Stomach (tissue), 9 donors: ENCODE data around the gene TNFRSF1B. TPM values are rescaled to one million over a fixed set of nuclear protein-coding genes. Genes with fewer than 3 reads are reported as not detected.

Experiments used
- DNase-seq, 2 donors: peaks; one replicate each; pipeline versions ENCODE4 v3.0.0 to v3.0.0-alpha.2; 2013 to 2019
- H3K27ac ChIP-seq, 5 donors: fragments of 200-600 bp in 4 of 5; sonication (generic) in 4 of 5; one replicate each; pipeline ENCODE4 v1.5.1; 2013 to 2019; ENCODE audit warnings: mild to moderate bottlenecking in 1 of 5, moderate library complexity in 1 of 5
- H3K27me3 ChIP-seq, 3 donors: fragments of 200-600 bp; sonication (generic); one replicate each; pipeline ENCODE4 v1.5.1; 2017 to 2019; ENCODE audit warnings: mixed run types in 1 of 3
- H3K36me3 ChIP-seq, 4 donors: fragments of 200-600 bp; sonication (generic); 1 replicate in 3 of 4; 2 replicates in 1 of 4; pipeline ENCODE4 v1.5.1; 2016 to 2019
- H3K4me1 ChIP-seq, 4 donors: fragments of 200-600 bp; sonication (generic); one replicate each; pipeline ENCODE4 v1.5.1; 2016 to 2019
- H3K4me3 ChIP-seq, 4 donors: fragments of 200-600 bp; sonication (generic) in 3 of 4; one replicate each; pipeline ENCODE4 v1.5.1; 2016 to 2019; ENCODE audit warnings: mild to moderate bottlenecking in 1 of 4
- H3K9me3 ChIP-seq, 4 donors: fragments of 200-600 bp; sonication (generic); one replicate each; pipeline ENCODE4 v1.5.1; 2016 to 2019
- EP300 ChIP-seq: sonication (generic); formaldehyde crosslinking; IDR thresholded peaks from one replicate; pipeline ENCODE4 v1.6.1; 2017; ENCODE audit warnings: antibody characterized with exemption
- POLR2A ChIP-seq, 4 donors: fragments of 450-650 bp; IDR thresholded peaks; one replicate each; pipeline ENCODE4 v1.6.1; 2016; ENCODE audit warnings: antibody characterized with exemption in 4 of 4, control low read depth in 2 of 4, mild to moderate bottlenecking in 1 of 4, moderate library complexity in 1 of 4
- POLR2AphosphoS5 ChIP-seq, 3 donors: sonication (generic); formaldehyde crosslinking; IDR thresholded peaks; one replicate each; pipeline ENCODE4 v1.6.1; 2016; ENCODE audit warnings: antibody characterized with exemption in 3 of 3
- WGBS, 5 donors: extraction: QIAGEN DNeasy Blood & Tissue Kit in 3 of 5; methylation state at CpG; one replicate each; pipeline versions ENCODE4 v1.1.5 to v1.1.7; 2013 to 2018; 5-methylcytosine and 5-hydroxymethylcytosine counted together
- intact Hi-C: fragments of 100-400 bp; cut with DNase I; formaldehyde crosslinking; loops from one replicate; pipeline ENCODE4 v1.15.1; 2023; ENCODE audit warnings: low total_unique reads
- polyA plus RNA-seq, 3 donors: library from polyadenylated mRNA; stranded (reverse); fragments of 200-250 nt; gene quantifications; one replicate each; pipeline ENCODE4 v1.2.3, GENCODE V29; 2013
- total RNA-seq, 5 donors: library from RNA; depleted of rRNA; stranded (reverse); fragments of >200 nt; gene quantifications; one replicate each; pipeline versions ENCODE4 v1.1.0 to v1.2.3, GENCODE V29; 2014 to 2016
- TF ChIP-seq, protein P1 (sequence below), 7 experiments: fragments of 450-650 bp in 4 of 7; fragments of 200-600 bp in 3 of 7; sonication (generic) in 3 of 7; IDR thresholded peaks; one replicate each; pipeline ENCODE4 v1.5.1; 2016 to 2019; ENCODE audit warnings: antibody characterized with exemption in 7 of 7, control low read depth in 2 of 7, mild to moderate bottlenecking in 1 of 7
- donor health status: healthy with polysubstance abuse.
- donor health status: Bipolar disorder and iron deficiency.
- donor health status: healthy.

The TNFRSF1B gene
- total and polyA plus RNA-seq, 8 donors, result 5.4 to 24.3 (median 11.5) TPM

DNA sequence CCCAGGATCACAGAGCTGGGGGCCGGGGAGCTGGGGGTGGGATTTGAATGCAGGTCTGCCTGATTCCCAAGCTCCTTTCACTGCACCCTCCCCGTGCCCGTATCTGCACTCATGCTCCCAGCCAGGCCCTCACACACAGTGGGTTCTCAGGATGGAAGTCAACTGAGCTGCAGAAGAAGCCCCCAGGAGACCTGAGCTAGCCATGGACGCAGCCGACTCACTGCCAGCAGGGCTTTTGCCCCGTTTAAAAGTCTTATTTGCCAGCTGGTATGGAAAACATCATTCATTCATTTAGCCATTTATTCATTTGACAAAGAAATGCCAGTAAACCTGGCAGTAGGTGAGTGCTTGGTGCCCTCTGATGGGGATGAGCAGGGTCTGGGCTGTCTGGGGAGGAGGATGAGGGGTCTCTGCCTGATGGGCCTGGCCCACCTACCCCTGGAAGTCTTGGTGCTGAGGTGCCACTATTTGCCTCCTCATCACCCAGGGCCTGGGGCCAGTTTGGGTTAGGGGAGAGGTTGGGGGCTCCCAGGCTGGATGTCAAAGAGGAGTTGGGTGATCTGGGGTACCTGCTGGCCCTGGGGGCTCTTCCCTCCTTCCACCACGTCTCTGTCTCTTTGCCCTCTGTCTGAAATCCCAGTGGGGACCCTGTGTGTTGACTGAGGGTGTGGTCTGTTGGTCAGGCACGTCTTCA is 2.8 kb downstream of the TNFRSF1B start:
- Histone ChIP-seq H3K27ac (peak overlapping the region; percentile 6 to 93 (median 88)), H3K4me3 (peak overlapping the region in 2 of 4 donors; percentile 71 to 80), H3K27me3 (peaks cover 0 to 7% (median 0%) of the 10 kb centered on the region in 3 donors), H3K9me3 (no peaks in the 10 kb centered on the region), H3K36me3 (peaks cover 0 to 5% (median 0%) of the 10 kb centered on the region in 4 donors), H3K4me1 (peaks cover 21 to 83% (median 66%) of the 10 kb centered on the region in 4 donors)
- DNase-seq, result no peak
- WGBS, 5 donors, result 69 to 86% (median 77%) methylated on average over 5 to 8 of the region's 8 CpGs
- intact Hi-C loops, result no loop called here
- TF ChIP-seq POLR2AphosphoS5 (IDR thresholded peaks at IDR 0.05) (no peak), POLR2A (IDR thresholded peaks at IDR 0.05) (no peak), EP300 (no peak)
- TF ChIP-seq, protein P1, sequence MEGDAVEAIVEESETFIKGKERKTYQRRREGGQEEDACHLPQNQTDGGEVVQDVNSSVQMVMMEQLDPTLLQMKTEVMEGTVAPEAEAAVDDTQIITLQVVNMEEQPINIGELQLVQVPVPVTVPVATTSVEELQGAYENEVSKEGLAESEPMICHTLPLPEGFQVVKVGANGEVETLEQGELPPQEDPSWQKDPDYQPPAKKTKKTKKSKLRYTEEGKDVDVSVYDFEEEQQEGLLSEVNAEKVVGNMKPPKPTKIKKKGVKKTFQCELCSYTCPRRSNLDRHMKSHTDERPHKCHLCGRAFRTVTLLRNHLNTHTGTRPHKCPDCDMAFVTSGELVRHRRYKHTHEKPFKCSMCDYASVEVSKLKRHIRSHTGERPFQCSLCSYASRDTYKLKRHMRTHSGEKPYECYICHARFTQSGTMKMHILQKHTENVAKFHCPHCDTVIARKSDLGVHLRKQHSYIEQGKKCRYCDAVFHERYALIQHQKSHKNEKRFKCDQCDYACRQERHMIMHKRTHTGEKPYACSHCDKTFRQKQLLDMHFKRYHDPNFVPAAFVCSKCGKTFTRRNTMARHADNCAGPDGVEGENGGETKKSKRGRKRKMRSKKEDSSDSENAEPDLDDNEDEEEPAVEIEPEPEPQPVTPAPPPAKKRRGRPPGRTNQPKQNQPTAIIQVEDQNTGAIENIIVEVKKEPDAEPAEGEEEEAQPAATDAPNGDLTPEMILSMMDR (IDR thresholded peaks at IDR 0.05), result no peak

DNA sequence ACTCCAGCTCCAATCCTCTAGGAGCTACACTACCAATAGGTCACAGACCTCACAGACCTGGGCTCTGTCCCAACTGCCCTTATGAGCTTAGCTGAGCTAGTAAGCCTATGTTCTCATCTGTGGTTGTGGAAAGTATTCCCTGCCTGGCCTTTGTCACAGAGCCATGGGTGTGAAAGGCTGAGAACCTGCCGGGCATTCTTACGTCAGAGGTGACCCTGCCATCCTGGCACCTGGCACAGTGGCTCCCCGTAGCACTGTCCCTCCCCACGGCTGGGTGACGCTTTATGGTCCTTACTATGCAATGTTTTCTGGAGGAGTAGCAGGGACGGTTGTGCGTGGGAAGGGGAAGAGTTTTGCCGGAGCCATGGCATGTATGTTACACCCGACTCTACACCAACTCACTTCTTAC is 3.5 kb downstream of the TNFRSF1B start:
- Histone ChIP-seq H3K4me3 (peak overlapping the region in 1 of 4 donors; percentile 80), H3K27me3 (peaks cover 0 to 7% (median 0%) of the 10 kb centered on the region in 3 donors), H3K36me3 (peaks cover 0 to 5% (median 0%) of the 10 kb centered on the region in 4 donors), H3K27ac (peak overlapping the region; percentile 6 to 93 (median 85)), H3K4me1 (peaks cover 28 to 86% (median 71%) of the 10 kb centered on the region in 4 donors), H3K9me3 (no peaks in the 10 kb centered on the region)
- DNase-seq, result peak in 1 of 2 donors; percentile 72
- intact Hi-C loops, result no loop called here
- WGBS, 5 donors, result 49 to 66% (median 64%) methylated on average over 9 of the region's 9 CpGs
- peak in 2 of 3 donors; percentile 20 to 53 for TF ChIP-seq POLR2AphosphoS5 (IDR thresholded peaks at IDR 0.05)
- TF ChIP-seq, protein P1 (IDR thresholded peaks at IDR 0.05), result no peak

DNA sequence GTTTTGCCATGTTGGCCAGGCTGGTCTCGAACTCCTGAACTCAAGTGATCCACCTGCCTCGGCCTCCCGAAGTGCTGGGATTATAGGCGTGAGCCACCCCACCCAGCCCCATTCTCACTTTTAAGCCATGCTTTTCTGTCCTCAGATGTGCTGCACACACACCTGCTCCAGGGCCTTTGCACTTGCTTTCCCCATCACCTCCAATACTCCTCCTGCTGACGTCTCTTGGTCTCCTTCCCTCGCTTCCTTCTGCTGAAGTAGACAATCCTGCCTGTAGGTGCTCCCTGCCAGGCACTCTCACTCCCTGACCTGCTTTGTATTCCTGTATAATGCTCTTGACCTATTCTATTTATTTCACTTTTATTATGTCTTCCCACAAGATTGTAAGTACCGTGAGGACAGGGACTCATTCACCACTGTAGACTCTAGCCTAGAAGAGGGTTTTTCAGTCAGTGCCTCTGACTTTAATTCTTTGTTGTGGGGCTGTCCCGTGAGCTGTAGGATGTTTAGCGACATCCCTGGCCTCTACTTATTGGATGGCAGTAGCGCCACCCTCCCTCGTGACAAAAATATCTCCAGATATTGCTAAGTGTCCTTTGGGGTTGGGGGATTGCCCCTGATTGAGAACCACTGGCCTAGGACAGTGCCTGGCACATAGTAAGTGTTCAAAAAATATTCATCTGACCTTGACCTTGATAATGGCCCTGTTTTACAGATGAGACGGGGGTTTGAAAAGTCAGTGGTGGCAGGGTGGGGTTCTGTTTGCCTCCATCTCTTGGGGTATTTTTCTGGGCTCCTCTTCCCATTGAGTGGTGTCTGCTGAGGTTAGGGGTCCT is 4.6 kb downstream of the TNFRSF1B start:
- DNase-seq, result no peak
- Histone ChIP-seq H3K36me3 (peaks cover 0 to 5% (median 0%) of the 10 kb centered on the region in 4 donors), H3K4me1 (peaks cover 30 to 89% (median 71%) of the 10 kb centered on the region in 4 donors), H3K9me3 (no peaks in the 10 kb centered on the region), H3K4me3 (no peak overlapping the region), H3K27me3 (peaks cover 0 to 7% (median 0%) of the 10 kb centered on the region in 3 donors), H3K27ac (peak overlapping the region in 4 of 5 donors; percentile 73 to 93 (median 82))
- 88 to 92% (median 89%) methylated on average over 12 of the region's 12 CpGs for WGBS, 5 donors
- TF ChIP-seq, protein P1 (IDR thresholded peaks at IDR 0.05), result no peak
- TF ChIP-seq POLR2A (IDR thresholded peaks at IDR 0.05) (no peak), EP300 (no peak), POLR2AphosphoS5 (IDR thresholded peaks at IDR 0.05) (no peak)
- intact Hi-C loops, result no loop called here
